Left lung (tissue), 10 donors: ENCODE results near the gene CAPN2. TPM values are rescaled to one million over a fixed set of nuclear protein-coding genes. Genes with fewer than 3 reads are reported as not detected.

ENCODE experiments used
- ATAC-seq: fragments of 200-7000 bp; cut with Tn5 transposase; one replicate; pipeline ENCODE4 v1.9.1; 2020; ENCODE audit warnings: moderate library complexity
- DNase-seq, 4 donors: peaks; one replicate each; pipeline ENCODE4 v3.0.0-alpha.2; 2013 to 2020
- H3K27ac ChIP-seq, 2 donors: fragments of 200-600 bp; sonication (generic) in 1 of 2; one replicate each; pipeline versions ENCODE4 v1.5.0 to v1.8.0; 2020 to 2021
- H3K27me3 ChIP-seq, 2 donors: fragments of 200-600 bp; sonication (generic) in 1 of 2; one replicate each; pipeline versions ENCODE4 v1.5.0 to v1.8.0; 2020 to 2021
- H3K36me3 ChIP-seq, 2 donors: fragments of 200-600 bp; sonication (generic) in 1 of 2; one replicate each; pipeline versions ENCODE4 v1.5.0 to v1.8.0; 2020 to 2021
- H3K4me1 ChIP-seq, 2 donors: fragments of 200-600 bp; one replicate each; pipeline ENCODE4 v1.8.0; 2021
- H3K4me3 ChIP-seq, 2 donors: fragments of 200-600 bp; sonication (generic) in 1 of 2; one replicate each; pipeline versions ENCODE4 v1.5.0 to v1.8.0; 2020 to 2021; ENCODE audit warnings: mild to moderate bottlenecking in 1 of 2
- H3K9me3 ChIP-seq, 2 donors: fragments of 200-600 bp; sonication (generic) in 1 of 2; one replicate each; pipeline versions ENCODE4 v1.5.0 to v1.8.0; 2020 to 2021
- CTCF ChIP-seq, 2 donors: fragments of 200-600 bp; sonication (generic) in 1 of 2; IDR thresholded peaks; one replicate each; pipeline versions ENCODE4 v1.5.0 to v1.8.0; 2021; ENCODE audit warnings: antibody characterized with exemption in 2 of 2
- intact Hi-C, 2 donors: fragments of 100-400 bp; cut with DNase I; formaldehyde crosslinking; loops; one replicate each; pipeline versions ENCODE4 v1.11.2 to v1.14.2; 2022
- polyA plus RNA-seq, 6 donors: library from polyadenylated mRNA; unstranded; fragments of 120-200 nt; gene quantifications; one replicate each; pipeline ENCODE4 v1.2.1, GENCODE V29; 2013; ENCODE audit not compliant: insufficient read length in 6 of 6
- total RNA-seq, 2 donors: library from RNA; stranded (reverse); fragmentation: NEBNext Ultra II Directional; extraction: Animal tissue kit (Norgen Biotek cat#: 25700); gene quantifications; one replicate each; pipeline ENCODE4 v1.2.1, GENCODE V29; 2021
- donor health status: DM: no; HTN: yes; CAD: no.
- donor health status: DM: no; HTN: no; CAD: no.

CAPN2 gene
- total and polyA plus RNA-seq, 8 donors, result 139 to 434 (median 163) TPM

GRCh38 chr1:223678841-223679240 lies 33.5 kb upstream of the CAPN2 start:
- Histone ChIP-seq H3K27ac (no peak overlapping the region), H3K36me3 (no peaks in the 10 kb centered on the region), H3K27me3 (peaks cover 0 to 7% of the 10 kb centered on the region in 2 donors), H3K9me3 (peaks cover 0 to 9% of the 10 kb centered on the region in 2 donors), H3K4me1 (no peaks in the 10 kb centered on the region), H3K4me3 (no peak overlapping the region)
- no peak for TF ChIP-seq CTCF (IDR thresholded peaks at IDR 0.05)
- intact Hi-C loops, result no loop called here
- DNase-seq, result no peak
- peak; percentile 43 for ATAC-seq

- Histone ChIP-seq H3K9me3 (no peaks in the 10 kb centered on the region), H3K27me3 (peaks cover 0 to 10% of the 10 kb centered on the region in 2 donors), H3K4me1 (no peaks in the 10 kb centered on the region), H3K27ac (no peak overlapping the region), H3K36me3 (no peaks in the 10 kb centered on the region), H3K4me3 (no peak overlapping the region)
- ATAC-seq (no peak), DNase-seq (no peak)
- TF ChIP-seq CTCF (IDR thresholded peaks at IDR 0.05), result no peak
- intact Hi-C loops, result loop anchor here in 1 of 2 donors (5.0 kb wide), 1 partner anchor 548 kb away; no protein-coding TSS in a partner anchor
Observed at GRCh38 chr1:223680188-223680587, 32.2 kb upstream of the CAPN2 start.

- Histone ChIP-seq H3K9me3 (no peaks in the 10 kb centered on the region), H3K27ac (no peak overlapping the region), H3K27me3 (peaks cover 0 to 10% of the 10 kb centered on the region in 2 donors), H3K4me1 (no peaks in the 10 kb centered on the region), H3K4me3 (no peak overlapping the region), H3K36me3 (no peaks in the 10 kb centered on the region)
- intact Hi-C loops, result loop anchor here in 1 of 2 donors (5.0 kb wide), 1 partner anchor 550 kb away; no protein-coding TSS in a partner anchor
- TF ChIP-seq CTCF (IDR thresholded peaks at IDR 0.05), result no peak
- DNase-seq (no peak), ATAC-seq (no peak)
Observed at GRCh38 chr1:223682502-223682901, 29.8 kb upstream of the CAPN2 start.

DNA sequence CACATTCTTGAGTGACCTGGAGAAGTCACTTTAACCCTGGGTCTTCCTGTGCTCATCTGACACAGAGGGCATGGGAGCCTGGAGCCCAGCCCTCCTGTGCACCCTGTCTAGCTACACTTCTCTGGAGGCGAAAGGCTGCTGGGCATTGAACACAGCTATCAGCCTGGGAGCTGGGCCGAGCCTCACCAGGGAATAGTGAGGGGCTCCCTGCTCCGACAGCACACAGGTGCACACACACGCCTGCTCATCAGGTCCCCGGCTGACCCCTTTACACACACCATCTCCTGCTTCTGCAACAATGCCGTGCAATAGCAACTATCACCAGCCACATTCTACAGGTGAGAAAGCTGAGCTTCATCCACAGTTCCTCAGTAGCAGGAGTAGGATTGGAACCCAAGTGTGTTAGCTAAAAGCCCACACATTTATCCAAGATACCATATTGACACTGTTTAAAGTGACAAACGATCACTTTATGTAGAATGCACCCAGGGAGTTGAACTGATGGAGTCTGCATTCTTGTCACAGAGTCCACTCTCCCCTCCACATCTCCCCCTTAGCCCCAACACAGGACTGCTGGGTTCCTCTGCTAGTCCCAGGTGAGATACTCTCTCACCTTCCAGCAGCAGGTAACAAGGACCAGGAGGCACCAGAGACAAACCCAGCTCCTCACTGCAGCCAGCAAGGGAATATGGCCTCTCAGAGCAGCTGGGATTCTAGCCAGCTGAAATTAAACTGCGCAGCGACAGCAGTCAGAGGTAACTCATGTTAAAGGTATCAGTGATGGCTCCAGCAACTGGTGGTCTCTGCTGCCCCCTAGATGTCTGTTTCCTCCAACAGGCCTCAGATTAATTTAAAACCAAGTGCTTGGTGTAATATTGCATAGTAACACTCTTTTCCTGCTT lies 28.5 kb upstream of the CAPN2 start:
- H3K4me1 ChIP-seq, result no peaks in the 10 kb centered on the region
- DNase-seq (peak in 2 of 4 donors; percentile 65 to 73), ATAC-seq (peak; percentile 88)
- no peak overlapping the region for H3K4me3 ChIP-seq
- no peak overlapping the region for H3K27ac ChIP-seq
- H3K36me3 ChIP-seq, result no peaks in the 10 kb centered on the region
- peak; percentile 33 to 52 for TF ChIP-seq CTCF (IDR thresholded peaks at IDR 0.05)
- no peaks in the 10 kb centered on the region for H3K9me3 ChIP-seq
- H3K27me3 ChIP-seq, result peaks cover 0 to 10% of the 10 kb centered on the region in 2 donors
- intact Hi-C loops, result loop anchor here in 1 of 2 donors (5.0 kb wide), 1 partner anchor 552 kb away; no protein-coding TSS in a partner anchor

- ATAC-seq, result no peak
- H3K4me1 ChIP-seq, result no peaks in the 10 kb centered on the region
- TF ChIP-seq CTCF (IDR thresholded peaks at IDR 0.05), result no peak
- H3K27ac ChIP-seq, result no peak overlapping the region
- no peaks in the 10 kb centered on the region for H3K36me3 ChIP-seq
- no peaks in the 10 kb centered on the region for H3K9me3 ChIP-seq
- no peak for DNase-seq
- H3K4me3 ChIP-seq, result no peak overlapping the region
- H3K27me3 ChIP-seq, result peaks cover 0 to 10% of the 10 kb centered on the region in 2 donors
- intact Hi-C loops, result loop anchor here in 1 of 2 donors (5.0 kb wide), 1 partner anchor 552 kb away; no protein-coding TSS in a partner anchor
Observed at GRCh38 chr1:223684488-223684792, 27.9 kb upstream of the CAPN2 start.
